ENCODE data around the gene PPP1R7.

The PPP1R7 gene

DNA sequence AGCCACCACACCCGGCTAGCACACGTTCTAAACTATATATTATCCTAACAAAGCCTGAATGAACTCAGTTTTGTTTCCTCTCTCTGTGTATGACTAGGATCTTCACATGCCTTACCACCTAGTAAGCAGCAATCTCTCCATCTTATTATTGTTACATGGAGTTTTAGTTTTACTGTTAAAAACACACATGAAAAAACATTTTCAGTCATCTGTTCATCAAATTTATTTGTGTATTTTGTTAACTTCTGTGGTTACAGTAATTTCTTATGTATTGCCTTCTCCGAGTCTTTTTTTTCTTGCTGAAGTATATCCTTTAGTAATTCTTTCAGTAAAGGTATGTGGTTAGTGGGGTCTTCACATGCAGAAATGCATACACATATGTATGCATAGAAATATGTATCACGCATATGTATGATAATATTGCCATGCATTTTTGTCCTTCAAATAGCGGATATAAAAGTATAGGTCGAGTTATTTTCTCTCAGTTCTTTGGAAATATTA lies 69.6 kb downstream of the PPP1R7 start:
- Histone ChIP-seq H3K36me3 (no peaks in the 10 kb centered on the region), H3K27me3 (no peaks in the 10 kb centered on the region), H3K27ac (no peak overlapping the region), H3K4me1 (peaks cover 0 to 24% (median 13%) of the 10 kb centered on the region in 4 donors), H3K4me3 (no peak overlapping the region), H3K9me3 (no peaks in the 10 kb centered on the region)
- DNase-seq, result no peak
- intact Hi-C loops (cut with DNase I; ENCODE audit: low total_unique reads), result loop anchor here (10.0 kb wide), 1 partner anchor 115 kb away; the partner anchor contains the start of gene MTERF4
- no peak for TF ChIP-seq CTCF (IDR thresholded peaks at IDR 0.05)

DNA sequence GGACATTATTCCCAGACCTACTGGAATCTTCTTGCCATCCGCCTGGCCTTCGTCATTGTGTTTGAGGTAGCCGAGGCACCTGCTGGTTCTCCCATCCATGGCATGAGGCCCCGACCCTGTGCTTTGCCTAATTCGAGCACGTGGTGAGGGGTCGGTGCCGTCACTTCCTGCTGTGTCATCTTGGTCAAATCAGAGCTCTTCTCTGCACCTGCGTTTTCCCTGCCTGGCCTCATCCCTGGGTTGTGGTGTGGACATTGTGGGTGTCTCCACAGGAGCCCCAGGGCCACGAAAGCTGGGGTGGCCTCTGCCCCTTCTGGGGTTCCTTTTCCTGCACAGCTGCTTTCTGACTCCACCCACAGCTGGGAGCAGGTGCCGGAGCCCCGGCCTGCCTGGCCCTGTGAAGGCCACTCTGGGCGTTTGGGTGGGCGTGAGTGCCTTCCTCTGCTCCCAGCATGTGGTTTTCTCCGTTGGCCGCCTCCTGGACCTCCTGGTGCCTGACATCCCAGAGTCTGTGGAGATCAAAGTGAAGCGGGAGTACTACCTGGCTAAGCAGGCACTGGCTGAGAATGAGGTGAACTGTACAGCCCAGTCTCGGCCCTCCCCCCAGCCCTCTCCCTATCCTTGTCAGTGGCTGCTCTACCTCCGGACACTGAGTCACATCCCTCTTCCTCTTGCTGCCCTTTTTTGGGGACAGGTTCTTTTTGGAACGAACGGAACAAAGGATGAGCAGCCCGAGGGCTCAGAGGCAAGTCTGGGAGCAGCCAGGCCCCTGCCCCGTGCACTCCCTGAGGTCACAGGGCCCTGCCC lies 73.1 kb downstream of the PPP1R7 start:
- Histone ChIP-seq H3K4me3 (no peak overlapping the region), H3K27ac (no peak overlapping the region), H3K36me3 (peaks cover 19 to 35% (median 29%) of the 10 kb centered on the region in 3 donors), H3K4me1 (peaks cover 0 to 14% (median 7%) of the 10 kb centered on the region in 4 donors), H3K27me3 (no peaks in the 10 kb centered on the region), H3K9me3 (no peaks in the 10 kb centered on the region)
- TF ChIP-seq CTCF (IDR thresholded peaks at IDR 0.05), result no peak
- intact Hi-C loops (cut with DNase I; ENCODE audit: low total_unique reads), result no loop called here
- DNase-seq, result no peak

- Histone ChIP-seq H3K4me1 (peaks cover 0 to 7% (median 0%) of the 10 kb centered on the region in 4 donors), H3K4me3 (no peak overlapping the region), H3K27ac (no peak overlapping the region), H3K36me3 (peaks cover 27 to 43% (median 37%) of the 10 kb centered on the region in 3 donors), H3K27me3 (no peaks in the 10 kb centered on the region), H3K9me3 (no peaks in the 10 kb centered on the region)
- intact Hi-C loops (cut with DNase I; ENCODE audit: low total_unique reads), result no loop called here
- TF ChIP-seq CTCF (IDR thresholded peaks at IDR 0.05), result no peak
- no peak for DNase-seq
Measured at GRCh38 chr2:241224018-241224850, 74.0 kb downstream of the PPP1R7 start.

- DNase-seq, result no peak
- Histone ChIP-seq H3K4me3 (no peak overlapping the region), H3K36me3 (peaks cover 34 to 50% (median 44%) of the 10 kb centered on the region in 3 donors), H3K9me3 (no peaks in the 10 kb centered on the region), H3K4me1 (peaks cover 0 to 7% (median 0%) of the 10 kb centered on the region in 4 donors), H3K27me3 (no peaks in the 10 kb centered on the region), H3K27ac (no peak overlapping the region)
- TF ChIP-seq CTCF (IDR thresholded peaks at IDR 0.05), result no peak
- intact Hi-C loops (cut with DNase I; ENCODE audit: low total_unique reads), result no loop called here
Measured at GRCh38 chr2:241224851-241225438, 74.7 kb downstream of the PPP1R7 start.

GRCh38 chr2:241225545-241225944 lies 75.3 kb downstream of the PPP1R7 start:
- H3K9me3 ChIP-seq, result no peaks in the 10 kb centered on the region
- H3K27me3 ChIP-seq, result no peaks in the 10 kb centered on the region
- H3K27ac ChIP-seq, result no peak overlapping the region
- H3K4me1 ChIP-seq, result peaks cover 0 to 7% (median 0%) of the 10 kb centered on the region in 4 donors
- no peak for DNase-seq
- intact Hi-C loops (cut with DNase I; ENCODE audit: low total_unique reads), result no loop called here
- H3K4me3 ChIP-seq, result no peak overlapping the region
- TF ChIP-seq CTCF (IDR thresholded peaks at IDR 0.05), result no peak
- H3K36me3 ChIP-seq, result peaks cover 40 to 56% (median 50%) of the 10 kb centered on the region in 3 donors
